GM19238 (cell line): ENCODE data around the gene RICTOR.

Experiments
- DNase-seq: peaks from one replicate; pipeline ENCODE4 v3.0.0; 2011; ENCODE audit warnings: low spot score; ENCODE audit not compliant: insufficient read length

Gene RICTOR

DNA sequence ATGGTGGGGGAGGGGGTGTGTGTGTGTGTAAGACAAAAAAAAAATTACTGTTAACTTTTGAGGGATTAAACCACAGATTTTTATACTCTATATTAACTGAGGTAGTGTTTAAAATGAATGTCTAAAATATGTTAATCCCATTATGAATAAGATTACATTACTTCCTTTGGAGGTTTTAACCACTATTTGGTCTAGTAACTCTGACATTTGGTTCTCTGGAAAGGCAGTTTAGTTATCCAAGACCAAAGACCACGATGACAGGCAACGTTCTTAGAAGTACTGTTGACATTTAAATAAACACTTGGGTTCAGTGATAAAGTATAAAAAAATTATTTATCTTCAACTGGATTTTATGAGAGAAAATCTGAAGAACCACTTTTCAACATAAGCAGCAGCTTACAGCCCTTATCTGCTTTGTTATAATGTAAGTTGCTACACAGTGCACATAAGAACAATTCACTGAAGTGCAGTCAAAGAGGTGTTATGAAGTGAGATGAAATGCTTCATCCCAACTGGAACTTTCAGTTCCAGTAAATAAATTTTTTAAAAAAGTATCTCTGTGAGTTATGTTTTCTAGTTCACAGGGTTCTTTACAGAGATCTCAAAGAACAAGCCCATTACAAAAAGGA lies 133.9 kb downstream of the RICTOR start:
- no peak for DNase-seq

DNA sequence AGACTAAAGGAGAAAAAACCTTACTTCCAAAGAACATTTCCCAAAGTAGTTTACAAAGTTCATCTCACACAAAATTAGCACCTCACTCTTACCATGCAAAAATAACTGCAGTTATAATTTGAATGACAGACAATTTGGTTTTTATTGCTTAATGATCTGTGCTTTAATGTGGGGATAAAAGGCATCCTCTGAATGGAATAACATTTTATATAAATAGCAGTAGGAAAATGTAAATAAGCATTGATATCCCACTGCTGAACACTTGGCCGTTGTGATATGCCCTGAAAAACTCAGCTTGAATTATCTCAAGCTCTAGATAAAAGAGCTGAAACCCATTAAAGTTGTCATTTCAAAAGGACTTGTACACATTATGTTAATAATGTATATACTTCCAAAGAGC lies 135.2 kb downstream of the RICTOR start:
- DNase-seq = no peak

DNA sequence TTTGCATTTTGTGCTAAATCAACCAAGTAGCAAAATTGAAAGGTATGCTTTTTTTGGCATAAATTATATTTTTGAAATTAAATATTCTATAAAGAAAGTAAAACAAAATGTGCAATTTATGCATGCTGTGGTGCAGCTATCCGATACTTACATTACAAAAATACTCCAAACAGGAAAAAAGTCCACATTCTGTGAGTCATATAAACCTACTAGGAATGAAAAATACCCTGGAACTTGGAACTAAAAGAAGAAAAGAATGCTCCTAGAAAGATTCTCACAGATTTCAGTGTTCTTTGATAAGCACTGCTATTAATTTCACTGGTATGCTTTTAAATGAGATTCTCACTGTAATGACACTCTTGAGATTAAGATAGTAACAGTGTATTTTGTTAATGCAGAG lies 135.8 kb downstream of the RICTOR start:
- DNase-seq = no peak

DNA sequence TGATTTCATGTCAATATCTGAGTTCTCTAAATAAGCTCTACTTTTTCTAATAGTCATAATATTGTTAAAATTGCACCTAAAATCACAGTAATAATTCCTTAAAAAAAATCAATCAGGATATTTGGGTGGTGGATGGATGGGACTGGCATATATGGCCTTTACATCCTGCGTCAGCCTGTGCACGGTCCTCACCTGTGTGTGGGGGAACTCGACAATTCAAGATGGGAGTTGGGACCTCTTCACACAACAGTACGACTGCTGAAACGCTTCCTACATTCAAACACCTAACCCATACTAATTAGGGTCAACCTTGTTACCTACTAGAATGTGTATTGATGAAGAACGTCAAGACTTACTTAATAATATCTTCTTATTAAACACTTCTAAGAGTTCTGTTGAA lies 137.9 kb downstream of the RICTOR start:
- DNase-seq = no peak

DNA sequence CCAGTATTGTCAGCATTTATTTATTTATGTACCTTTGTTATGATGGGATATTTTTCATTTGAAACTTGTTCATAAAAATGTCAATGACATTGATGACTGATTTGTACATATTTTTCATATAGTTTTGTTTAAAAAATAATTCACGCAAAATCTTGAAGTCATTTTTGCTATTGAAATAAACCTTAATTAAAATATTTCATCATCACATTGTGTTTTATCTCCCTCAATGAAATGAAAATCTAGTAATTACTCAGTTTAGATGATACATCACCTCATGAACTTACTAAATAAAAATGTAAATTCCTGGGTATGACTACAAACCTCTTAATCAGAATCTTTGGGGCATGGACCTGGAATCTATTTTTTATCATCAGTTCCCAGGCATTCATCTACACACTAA lies 138.8 kb downstream of the RICTOR start:
- DNase-seq = no peak

DNA sequence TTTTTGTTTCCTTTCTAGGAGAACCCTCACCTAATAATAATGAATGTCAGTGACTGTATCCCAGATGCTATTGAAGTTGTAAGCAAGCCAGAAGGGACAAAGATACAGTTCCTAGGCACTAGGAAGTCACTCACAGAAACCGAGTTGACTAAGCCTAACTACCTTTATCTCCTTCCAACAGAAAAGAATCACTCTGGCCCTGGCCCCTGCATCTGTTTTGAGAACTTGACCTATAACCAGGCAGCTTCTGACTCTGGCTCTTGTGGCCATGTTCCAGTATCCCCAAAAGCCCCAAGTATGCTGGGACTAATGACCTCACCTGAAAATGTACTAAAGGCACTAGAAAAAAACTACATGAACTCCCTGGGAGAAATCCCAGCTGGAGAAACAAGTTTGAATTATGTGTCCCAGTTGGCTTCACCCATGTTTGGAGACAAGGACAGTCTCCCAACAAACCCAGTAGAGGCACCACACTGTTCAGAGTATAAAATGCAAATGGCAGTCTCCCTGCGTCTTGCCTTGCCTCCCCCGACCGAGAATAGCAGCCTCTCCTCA lies 141.3 kb downstream of the RICTOR start:
- no peak for DNase-seq

DNA sequence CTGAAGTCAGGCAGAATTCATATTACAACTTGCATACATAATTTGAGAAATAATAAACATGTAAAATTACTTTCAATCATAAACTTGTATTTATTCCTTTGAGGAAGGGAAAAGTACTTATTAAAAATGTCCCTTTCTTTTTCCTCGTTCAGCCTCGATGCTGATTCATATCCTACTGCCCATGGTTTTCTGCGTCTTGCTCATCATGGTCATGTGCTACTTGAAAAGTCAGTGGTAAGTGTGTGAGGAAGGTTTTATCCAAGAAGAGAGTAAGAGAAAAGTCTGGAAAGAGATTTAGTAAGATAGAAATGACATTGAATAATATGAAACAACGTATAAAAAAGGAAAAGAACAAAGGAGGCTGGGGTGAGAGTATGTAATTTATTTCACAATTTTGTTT lies 142.5 kb downstream of the RICTOR start:
- no peak for DNase-seq

DNA sequence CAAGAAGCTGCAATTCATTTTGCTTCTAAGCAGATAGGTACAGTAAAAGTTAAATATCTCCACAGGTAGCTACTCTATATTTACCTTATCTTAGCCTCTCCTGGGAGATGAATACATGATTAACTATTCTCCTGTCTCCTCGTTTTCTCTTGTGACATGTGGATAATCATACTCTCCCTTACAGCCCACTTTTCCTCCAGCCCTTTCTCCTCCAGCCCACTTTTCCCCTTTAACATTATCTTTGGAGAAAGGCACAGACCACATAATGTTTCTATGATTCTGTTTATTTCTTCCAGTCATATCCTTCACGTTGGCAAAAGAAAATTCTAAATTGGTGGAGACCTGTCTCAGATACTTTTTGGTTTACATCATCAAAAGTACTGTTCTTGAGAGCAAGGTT lies 144.4 kb downstream of the RICTOR start:
- DNase-seq = no peak

DNA sequence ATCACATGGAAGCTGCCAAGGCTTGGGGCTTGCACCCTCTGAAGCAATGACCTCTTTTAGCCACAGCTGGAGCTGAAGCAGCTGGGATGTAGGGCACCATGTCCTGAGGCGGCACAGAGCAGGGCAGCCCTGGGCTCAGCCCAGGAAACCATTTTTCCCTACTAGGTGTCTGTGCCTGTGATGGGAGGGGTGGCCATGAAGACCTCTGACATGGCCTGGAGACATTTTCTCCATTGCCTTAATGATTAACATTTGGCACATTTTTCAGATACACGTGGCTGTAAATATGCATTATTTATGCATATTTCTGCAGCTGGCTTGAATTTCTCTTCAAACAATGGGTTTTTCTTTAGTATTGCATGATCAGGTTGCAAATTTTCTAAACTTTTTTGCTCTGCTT lies 146.7 kb downstream of the RICTOR start:
- DNase-seq = no peak

DNA sequence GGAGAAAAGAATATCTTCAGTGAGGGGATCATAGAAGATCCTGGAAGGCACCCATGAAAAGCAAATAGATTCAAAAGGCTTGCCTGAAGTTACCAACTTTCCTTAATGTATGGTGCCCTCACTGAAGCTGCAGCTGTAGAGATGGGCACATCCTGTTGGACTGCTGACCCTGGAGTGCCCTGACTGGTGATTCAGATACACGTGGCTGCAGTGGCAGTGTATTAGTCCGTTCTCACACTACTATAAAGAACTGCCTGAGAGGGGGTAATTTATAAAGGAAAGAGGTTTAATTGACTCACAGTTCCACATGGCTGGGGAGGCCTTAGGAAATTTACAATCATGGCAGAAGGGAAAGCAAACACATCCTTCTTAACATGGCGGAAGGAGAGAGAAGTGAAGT lies 148.1 kb downstream of the RICTOR start:
- no peak for DNase-seq

DNA sequence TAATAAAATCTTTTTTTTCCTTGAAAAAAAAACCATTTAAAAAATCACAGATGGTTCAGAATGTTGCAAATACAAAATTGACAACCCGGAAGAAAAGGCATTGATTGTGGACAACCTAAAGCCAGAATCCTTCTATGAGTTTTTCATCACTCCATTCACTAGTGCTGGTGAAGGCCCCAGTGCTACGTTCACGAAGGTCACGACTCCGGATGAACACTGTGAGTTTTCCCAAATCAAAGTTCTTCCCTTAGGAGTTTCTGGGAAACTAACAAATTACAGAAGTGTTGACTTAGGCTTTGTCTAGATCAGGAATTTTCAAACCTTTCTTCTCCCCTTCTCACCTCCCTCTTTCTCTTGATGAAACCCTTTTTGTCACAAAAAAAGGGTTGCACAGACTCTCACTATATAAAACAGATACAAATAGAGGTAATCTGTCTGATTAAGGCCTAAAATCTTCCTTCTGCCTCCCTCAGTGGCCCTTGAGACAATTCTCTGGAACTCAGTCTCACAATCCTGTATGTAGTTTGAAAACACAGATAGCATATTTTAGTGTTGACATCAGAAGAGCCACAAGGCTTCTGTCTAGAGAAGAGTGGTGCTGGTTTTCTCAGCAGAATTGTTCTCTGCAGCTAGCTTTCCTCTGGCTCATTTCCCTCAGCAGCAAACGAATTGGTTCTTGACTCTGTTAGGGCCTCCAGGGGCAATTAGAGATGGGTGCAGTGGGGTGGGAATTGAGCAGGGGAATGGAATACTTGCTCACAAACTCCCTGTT lies 148.9 kb downstream of the RICTOR start:
- DNase-seq = no peak

DNA sequence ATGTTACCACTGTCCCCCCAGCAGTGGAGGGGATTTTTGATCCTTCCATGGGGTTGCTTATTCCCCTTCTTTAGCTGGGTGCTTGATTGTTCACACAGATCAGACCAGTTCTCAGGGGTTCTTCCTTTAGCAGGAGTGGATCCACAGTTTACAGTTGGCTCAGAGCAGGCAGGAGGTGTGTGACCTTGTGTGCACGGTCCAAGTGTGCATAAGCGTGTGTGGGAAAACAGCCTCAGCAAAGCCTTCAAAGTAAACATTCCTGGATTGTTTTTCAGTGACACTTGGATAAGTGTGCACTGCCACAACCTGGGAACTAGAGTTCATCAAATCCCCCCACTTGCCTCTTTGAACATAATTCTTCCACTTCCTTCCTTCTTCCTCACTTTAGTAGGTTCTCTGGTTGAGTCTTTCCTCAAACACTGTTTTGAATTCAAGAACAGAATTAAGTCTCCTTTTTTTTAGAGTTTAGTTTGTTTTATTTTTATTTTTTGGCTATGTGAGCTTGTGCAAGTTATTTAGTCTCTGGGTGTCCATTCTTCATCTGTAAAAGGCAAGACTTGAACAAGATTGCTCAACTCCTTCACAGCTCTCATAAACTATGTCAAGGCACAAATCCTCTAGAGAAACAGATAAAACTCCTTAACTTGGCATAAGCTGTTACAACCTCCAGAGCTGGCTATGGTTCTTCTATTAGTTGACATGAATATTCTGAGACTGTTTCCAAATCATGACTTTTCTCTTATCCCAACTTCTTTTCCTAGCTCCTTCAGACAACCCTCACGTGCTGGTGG lies 150.3 kb downstream of the RICTOR start:
- no peak for DNase-seq

DNA sequence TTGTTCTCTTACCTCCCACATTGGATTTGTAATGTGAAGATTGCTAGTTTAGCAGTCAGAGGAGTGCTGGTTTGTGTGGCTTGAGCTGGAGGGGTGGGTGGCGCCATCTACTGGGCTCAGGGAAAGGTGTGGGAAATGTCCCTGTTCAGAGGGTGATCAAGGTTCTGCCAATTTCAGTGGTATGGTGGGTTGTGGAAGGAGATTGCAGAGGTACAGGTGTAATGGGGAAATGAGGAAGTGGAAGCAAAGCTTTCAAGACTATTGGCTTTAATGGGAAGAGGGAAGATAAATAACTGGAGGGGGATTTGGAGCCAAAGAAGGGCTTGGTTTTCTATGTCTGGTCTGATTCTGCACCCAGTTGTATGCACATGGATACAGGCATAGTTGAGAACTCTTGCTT lies 152.0 kb downstream of the RICTOR start:
- peak; percentile 25 for DNase-seq

DNA sequence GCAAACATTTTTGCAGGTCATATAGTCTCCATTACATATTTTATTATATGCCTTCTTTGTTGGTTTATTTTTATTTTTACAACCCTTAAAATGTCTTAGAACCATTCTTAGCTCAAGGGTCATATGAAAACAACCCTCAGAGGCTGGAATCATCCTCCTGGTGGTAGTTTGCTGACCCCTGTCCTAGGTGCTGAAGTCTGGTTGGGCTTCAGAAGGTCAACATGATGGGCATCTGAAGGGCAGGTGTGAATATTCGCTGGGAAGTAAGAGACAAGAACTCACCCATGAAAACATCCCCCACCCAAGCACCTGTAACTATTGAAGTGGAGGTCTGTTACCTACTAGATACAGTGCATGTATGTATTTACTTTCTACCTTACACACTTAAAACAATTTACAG lies 153.0 kb downstream of the RICTOR start:
- DNase-seq = no peak

DNA sequence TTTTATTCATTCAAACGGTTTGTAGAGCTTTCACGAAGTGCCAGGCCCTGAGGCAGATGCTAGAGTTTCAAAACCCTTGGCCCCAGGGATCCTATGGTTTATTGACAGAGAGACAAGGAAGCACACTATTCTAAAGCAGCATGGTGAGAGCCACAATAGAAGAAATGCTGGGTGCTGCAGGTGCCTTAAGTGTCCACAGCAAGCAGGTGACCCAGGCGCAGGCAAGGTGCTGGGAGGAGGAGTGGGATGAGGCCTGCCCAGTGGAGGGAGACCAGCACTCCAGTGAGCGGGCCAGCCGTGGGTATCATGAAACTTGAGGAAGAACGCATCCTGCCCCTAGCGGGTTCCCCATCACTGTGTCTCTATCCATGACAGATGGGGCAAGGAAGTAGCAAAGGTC lies 157.4 kb downstream of the RICTOR start:
- no peak for DNase-seq

DNA sequence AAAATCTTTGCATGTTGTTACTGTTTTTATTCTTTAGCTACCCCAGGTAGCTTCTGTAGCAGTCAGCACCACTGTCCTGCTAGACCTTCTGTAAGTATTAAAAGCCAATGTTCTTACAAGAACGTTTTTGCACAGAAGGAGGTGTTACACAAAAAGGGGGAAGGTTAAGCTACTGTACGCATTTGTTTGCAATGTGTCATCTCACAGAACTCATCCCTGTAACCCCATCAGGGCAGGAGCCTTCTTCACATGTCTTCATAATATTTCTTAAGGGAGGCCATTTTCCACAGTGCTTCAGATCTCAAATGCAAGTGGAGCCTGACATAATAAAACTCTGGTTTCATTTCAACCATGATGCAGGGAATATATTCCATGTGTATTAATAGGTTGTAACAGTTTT lies 160.5 kb downstream of the RICTOR start:
- DNase-seq = no peak

DNA sequence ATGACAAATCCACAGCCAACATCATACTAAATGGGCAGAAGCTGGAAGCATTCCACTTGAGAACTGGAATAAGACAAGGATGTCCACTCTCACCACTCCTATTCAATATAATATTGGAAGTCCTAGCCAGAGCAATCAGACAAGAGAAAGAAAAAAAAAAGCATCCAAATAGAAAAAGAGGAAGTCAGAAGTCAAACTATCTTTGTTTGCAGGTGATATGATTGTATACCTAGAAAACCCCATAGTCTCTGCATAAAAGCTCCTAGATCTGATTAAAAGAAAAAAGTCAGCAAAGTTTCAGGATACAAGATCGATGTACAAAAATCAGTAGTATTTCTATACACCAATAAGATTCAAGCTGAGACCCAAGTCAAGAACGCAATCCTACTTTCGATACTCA lies 162.3 kb downstream of the RICTOR start:
- no peak for DNase-seq

DNA sequence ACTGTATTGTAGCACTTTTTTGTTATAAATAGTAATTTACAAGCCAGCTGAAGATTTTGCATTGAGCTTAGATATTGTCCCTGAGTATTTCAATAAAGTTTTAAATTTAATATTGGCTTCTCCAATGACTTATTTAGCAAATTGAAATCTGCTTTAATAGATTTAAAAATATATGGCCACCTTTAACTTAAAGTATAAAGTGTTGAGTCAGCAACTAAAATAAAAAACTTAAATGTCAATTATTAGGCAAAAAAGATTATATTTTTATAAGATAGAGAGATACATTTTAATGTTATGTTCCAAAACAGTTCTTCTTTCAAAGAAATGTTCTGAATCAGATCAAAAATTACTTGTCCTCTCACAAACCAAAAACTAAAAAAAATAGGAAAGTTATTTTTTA lies 167.7 kb downstream of the RICTOR start:
- DNase-seq = no peak

DNA sequence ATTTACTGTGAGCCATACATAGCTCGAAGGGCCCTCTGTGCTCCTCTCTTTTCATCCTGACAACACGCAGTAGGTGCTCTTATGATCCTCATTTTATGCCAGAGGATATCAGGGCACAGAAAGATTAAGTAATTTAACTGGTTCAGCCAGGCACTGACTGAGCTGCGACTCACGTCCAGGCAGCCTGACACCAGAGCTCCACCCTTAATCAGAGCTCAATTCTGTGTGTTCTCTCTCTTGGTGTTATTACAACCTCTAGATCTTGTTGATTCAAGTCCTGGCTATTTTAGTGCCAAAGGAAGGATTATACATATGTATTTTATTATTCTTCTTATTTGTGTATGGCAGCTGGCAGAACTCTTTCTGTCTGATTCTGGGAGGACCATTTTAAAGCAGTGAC lies 168.7 kb downstream of the RICTOR start:
- DNase-seq = no peak

DNA sequence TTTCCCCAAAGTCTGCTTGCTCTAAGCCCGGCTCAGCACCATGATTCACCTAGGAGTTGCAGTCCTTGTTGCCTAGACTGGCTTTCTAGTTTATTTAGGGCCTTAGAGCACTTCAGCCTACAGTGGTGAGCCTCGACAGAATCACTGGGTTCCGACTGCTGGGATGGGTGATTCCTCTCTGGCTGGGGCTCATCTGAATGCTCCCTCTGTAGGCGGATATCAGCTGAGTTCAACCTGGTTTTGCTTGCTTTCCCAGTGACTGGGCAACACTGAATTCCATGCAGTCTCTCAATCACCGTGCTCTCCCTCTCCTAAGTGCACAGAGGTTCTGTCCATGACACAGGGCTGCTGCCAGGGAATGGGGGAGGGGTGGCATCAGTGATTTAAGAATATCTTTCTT lies 174.3 kb downstream of the RICTOR start:
- no peak for DNase-seq

DNA sequence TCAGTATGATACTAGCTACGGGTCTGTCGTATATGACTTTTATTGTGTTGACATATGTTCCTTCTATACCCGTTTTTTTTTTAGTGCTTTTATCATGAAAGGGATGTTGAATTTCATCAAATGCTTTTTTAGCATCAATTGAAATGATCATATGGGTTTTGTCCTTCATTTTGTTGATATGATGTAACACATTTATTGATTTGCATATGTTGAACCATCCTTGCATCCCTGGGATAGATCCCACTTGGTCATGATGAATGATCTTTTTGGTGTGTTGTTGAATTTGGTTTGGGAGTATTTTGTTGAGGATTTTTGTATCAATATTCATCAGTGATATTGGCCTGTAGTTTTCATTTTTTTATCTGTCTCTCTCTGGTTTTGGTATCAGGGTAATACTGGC lies 177.4 kb downstream of the RICTOR start:
- DNase-seq = no peak

DNA sequence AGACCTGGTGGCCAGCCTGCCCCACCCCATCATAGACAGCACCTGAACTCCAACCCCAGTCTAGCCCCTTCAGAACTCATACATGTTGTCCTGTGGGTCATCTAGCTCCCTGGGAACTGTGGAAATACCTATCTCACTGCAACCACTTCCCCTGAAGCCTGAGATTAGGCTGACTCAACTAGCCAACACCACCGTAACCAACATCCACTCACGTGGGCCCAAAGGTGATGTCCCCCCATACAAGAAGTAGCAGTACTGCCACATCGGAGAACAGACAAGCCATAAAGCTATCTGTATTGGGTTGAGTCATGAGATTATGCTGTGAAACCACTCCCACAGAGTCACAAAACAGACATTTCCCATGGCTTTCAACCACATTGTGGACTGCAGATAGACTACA lies 181.8 kb downstream of the RICTOR start:
- no peak for DNase-seq
